Measurements from ENCODE around the gene SSR1.

SSR1 gene

DNA sequence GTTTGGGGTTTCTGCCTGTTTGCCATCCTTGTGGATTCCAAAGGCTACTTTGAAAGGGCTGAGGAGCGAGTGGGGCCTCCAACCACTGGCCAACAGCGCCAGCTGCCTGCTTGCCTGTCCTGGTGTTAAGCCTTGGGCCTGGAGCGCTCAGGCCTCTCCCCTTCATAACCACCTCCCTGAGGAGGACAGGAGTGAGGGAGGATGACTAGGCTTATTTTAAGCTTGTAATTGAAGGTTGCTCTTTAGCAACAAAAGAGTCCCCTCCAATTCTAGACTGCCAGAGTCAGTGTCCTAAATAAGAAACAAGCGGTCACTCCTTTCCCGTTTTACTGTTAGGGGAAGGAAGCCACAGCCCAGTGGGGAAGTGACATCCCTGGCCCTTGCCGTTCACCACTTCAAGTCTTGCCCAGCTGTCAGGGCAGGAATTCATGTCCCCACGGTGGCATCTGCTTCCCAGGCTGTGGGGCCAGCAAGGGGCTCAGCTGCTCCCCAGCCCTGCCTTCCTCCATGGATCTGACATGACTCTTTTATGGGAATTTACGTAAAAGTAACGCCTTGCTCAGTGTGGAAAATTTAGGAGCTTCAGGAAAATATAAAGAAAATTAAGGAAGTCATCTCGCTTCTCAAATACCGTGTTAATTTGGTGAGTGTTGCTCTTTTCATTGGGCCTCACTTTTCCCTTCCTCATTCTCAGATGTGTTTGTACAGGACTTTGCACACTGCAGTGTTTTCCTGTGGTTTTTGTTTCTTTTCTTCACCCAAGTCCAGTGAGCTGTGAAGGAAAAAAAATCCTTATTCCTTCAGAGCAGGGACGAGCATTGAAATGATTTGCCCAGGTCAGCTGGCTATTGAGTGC is 57.8 kb downstream of the SSR1 start:
- DNase-seq = no peak

- no peak for DNase-seq
These were observed 60.6 kb downstream of the SSR1 start for GRCh38 chr6:7252390-7252789.

DNA sequence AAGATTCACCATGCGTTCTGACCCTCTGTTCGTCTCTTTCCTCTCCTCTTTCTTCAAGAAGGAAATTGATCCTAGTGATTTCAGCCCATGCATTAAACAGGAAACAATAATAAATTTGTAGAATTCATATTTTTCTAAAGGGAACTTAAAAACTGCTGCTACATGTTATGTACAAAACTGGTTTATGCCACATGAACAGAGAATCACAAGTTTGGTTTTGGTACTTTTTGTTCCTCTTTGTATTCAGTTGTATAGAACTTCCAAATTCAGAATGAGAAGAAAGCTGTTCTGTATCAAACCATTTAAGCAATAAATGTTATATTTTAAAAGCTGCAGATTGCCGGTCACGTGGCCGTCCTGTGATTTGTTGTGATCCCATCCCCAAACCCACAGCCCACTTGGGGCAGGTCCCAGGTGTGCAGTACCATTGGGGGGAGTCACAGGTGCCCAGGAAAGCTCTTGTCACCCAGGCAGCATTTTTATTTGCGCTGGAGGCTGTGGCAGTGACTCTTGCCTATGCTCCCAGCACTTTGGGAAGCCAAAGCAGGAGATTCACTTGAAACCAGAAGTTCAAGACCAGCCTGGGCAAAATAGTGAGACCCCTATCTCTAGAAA is 61.2 kb downstream of the SSR1 start:
- no peak for DNase-seq

GRCh38 chr6:7250812-7251211 is 62.2 kb downstream of the SSR1 start:
- DNase-seq = no peak

DNA sequence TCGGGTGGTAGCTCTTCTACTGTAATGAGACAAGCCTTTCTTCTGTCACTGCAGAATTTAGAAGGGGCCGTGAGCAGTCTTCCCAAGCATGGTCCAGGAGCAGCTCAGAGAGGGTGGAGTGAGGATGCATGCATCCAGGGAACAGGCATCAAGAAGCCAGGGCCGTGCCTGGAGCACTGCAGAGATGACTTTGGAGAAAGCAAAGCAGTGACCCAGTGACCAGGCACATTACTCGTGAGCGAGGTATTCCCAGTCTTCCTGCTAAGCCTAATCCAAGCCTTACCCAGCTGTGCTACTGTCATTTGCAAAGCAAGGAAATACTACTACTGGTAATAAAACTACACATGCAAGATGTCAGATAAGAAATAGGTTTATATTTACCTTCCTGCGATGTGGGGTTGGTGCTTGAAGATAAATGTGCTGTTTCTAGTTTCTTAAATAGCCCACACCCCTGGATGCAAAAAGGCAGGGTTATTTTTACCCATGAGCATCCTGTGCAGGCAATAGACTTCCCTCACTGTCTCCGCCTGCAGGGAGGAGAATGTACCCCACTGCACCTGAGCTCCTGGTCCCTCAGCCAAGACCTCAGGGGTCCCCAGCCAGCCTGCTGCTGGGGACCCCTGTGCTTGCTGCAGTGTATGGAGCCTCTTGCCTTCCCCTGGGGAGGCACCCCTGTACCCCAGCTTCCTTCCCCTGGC is 62.9 kb downstream of the SSR1 start:
- DNase-seq = no peak

DNA sequence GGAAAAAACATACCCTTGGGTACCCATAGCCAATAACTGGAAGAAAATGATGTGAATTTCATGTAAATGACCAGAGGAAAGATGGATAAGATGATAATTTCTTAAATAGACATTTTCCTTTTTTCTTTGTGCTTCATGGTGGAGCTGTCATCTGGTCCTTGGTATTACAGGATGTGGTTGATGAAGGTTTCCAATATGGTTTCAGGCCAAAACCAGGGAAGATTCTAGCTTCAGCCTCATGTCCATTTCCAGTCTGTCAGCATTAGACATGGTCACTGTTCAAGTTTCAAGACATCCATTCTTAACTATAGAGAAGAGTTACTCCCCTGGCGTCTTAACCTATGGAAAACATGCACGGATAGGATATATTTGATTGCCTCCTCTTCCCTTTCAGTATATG is 63.6 kb downstream of the SSR1 start:
- DNase-seq = no peak

GRCh38 chr6:7247828-7248227 is 65.2 kb downstream of the SSR1 start:
- no peak for DNase-seq

DNA sequence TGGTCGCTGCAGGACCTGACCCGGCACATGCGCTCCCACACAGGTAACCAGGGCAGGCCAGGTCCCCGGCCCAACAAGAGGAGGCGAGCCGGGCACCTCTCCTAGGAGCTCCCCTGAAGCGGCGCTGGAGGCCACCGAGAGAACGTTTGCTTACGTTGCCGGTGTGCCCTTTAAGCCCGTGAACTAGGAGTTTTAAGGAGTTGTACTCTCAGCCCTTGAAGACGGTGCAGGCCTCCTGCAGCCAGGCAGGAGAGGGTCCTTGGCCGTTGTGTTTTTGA is 65.9 kb downstream of the SSR1 start:
- DNase-seq = no peak

GRCh38 chr6:7246401-7247178 is 66.4 kb downstream of the SSR1 start:
- no peak for DNase-seq

DNA sequence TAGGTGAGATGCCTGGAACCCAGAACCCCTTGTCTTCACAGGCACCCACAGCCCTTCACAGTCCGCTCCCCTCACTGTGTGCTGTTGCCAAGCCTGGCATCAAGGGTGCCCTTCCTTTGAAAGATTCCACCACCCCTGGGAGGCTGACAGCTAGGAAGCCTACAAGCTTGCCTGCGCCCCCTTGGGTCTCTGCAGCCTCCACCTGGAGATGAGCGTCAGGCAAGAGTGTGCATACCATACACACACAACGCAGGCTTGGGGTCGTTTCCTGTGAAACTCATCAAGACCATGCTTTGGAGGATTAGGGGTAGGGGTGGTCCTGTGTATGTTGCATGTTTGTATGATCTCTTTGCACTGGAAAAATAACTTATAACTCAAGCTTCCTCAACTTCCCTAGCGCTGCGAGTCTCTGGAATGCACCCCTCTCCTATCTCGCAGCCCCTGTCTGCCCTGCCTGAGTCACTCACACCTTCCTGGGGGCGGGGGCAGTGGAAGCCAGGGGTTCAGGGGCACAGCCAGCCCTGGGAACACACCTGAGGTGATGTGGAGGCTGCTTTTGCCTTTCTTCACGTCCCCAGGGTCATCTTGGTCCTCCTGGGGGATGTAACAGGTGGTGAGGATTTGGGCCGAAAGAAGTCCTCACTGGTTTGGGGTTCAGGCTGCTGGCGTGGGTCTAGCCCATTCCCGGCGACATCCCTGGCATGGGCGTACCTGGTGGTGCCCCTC is 67.2 kb downstream of the SSR1 start:
- DNase-seq = no peak

- peak; percentile 50 for DNase-seq
These were observed 69.6 kb downstream of the SSR1 start for GRCh38 chr6:7243179-7243981.

DNA sequence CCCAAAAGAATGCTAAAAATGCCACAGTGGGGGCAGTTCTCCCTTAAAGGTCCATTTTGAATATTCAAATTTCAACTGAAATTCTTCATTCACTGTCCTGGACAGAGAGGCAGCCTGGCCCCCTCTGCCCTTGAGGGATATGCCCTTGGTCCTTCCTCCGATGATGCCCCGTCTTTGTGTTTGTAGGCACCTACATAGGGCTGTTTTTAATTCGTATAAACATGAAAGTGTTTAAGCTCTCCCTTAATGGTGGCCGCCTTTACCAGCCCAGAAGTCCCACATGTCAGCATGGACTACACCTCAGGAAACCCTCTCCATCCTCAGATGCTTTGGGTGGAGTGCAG is 70.2 kb downstream of the SSR1 start:
- no peak for DNase-seq

DNA sequence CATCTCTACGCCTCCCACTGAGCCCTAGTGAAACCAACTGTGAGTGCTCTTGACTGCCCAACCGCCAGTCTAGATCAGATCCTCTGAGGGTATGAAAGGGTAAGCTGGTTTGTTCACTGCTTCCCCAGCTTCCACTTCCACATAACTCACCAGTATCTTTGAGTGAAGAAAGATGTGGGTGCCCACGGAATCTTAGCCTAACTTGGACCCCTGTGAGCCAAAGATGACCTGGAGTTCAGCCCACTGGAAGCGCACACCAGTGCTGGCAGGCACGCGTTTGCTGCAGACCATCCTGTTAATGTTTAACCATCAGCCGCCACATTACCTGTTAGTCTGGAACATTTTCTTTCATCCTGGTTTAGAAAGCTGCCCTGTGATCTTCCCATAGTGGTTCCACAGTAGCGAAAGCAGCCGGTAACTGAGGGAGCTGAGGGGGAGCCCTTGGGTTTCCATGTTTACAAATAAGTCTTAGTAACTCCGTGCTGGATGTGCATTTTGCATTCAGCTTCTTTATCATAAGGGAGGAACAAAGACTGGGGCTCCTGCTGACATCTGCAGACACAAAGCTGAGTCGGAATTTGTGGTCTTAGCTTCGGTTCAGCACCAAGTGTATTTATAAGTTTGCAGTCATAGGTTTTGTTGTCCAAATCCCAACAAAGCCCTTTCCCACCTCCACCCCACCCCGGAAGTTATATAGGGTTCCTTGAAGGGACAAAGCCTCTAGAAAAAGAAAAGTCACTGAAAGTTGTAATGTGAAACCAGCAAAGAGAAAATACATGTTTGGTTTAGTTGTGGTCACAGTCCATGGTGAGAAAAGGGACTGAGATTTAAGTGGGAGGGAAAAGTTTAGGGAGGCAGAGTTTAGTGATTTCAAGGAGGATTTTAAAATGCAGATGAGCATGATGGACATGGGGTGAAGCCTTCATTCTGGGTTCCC is 71.0 kb downstream of the SSR1 start:
- DNase-seq = no peak

DNA sequence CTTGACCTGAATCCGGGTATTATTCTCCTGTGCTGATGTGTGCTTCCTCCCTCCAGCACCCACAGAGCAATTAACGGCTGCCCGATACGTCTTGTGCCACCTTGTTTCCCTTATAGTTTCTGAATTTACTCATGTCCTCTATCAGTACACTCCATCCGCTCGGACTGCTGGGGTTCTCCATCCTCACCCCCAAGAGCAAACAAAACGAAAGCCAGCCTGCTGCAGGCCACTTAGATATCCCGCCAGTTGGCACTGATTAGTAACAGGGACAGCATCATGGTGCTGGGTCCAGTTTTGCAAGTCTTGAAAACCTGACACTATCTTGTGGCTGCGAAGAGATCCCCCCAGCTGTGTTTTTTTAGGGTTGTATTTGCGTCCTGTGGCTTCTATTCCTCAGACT is 71.8 kb downstream of the SSR1 start:
- DNase-seq = no peak

GRCh38 chr6:7240351-7240750 is 72.6 kb downstream of the SSR1 start:
- no peak for DNase-seq

GRCh38 chr6:7239590-7239948 is 73.4 kb downstream of the SSR1 start:
- DNase-seq = no peak

DNA sequence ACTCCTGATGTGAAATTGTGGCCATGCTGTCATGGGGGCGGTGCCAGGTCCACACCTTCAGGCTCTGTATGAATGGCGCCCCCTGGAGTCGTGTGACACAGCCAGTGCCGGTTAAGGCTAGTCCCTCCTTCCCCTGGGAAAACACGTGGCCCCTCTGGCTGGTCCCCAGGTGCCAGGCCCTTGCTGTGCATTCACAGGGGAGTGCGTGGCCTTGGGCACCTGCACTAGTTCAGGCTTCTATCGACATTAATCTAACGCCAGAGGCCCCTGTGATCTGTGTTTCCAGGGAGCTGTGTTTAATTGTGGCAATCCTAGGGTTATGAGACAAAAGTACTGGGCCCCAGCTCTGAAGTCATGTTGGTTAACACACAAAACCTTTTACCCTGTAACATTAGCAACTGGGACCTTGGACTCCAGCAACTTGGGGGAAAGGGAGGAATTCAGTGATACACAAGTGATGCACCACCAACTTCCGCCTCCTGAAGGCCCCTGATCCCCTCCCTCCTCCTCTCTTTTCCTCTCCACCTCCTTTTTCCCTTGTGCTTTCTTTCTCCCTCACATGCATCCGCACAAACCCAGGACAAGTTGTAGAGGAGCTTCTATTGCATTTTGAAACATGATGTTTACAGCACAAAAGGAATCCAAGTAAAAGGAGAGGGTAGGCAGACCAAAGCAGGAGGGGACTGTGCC is 74.0 kb downstream of the SSR1 start:
- DNase-seq = peak; percentile 88

DNA sequence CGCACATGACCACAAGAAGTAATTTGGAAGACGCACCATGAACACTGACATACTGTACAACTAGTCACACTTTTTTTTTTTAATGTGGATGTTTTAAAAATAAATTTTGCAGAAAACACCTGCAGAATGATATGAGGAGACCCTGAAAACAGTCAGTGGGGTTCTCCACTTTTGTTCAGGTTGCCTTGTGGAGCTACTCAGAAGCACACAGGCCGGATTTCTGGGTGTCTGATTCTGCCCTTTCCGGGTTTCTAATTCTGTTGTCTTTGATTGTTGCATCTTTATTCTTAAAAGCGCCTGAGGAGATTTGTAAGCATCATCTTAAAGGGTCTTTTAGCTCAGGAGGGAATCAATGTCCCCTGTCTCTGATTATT is 74.5 kb downstream of the SSR1 start:
- no peak for DNase-seq

GRCh38 chr6:7237653-7238188 is 75.3 kb downstream of the SSR1 start:
- no peak for DNase-seq

Data from stimulated activated CD8-positive, alpha-beta memory T cell treated with anti-CD3 and anti-CD28 coated beads, Interleukin-4, amount 100 ng/mL, for 48 hours (primary cell).